Right lobe of liver (tissue), 6 donors: ENCODE measurements around the gene CRACDL. TPM values are rescaled to one million over a fixed set of nuclear protein-coding genes. Genes with fewer than 3 reads are reported as not detected.

ENCODE experiments used
- ATAC-seq, 4 donors: fragments of 200-7000 bp; cut with Tn5 transposase; one replicate each; pipeline ENCODE4 v1.9.1; 2020; ENCODE audit warnings: mild to moderate bottlenecking in 4 of 4, moderate library complexity in 4 of 4
- DNase-seq, 3 donors: peaks; one replicate each; pipeline ENCODE4 v3.0.0-alpha.2; 2020
- H3K27ac ChIP-seq, 3 donors: fragments of 200-600 bp; one replicate each; pipeline ENCODE4 v1.8.0; 2022
- H3K27me3 ChIP-seq, 2 donors: fragments of 200-600 bp; one replicate each; pipeline ENCODE4 v1.8.0; 2022
- H3K36me3 ChIP-seq, 4 donors: fragments of 200-600 bp; sonication (generic) in 1 of 4; one replicate each; pipeline versions ENCODE4 v1.5.1 to v1.8.0; 2017 to 2022; ENCODE audit warnings: control low read depth in 1 of 4
- H3K4me1 ChIP-seq, 4 donors: fragments of 200-600 bp; sonication (generic) in 1 of 4; one replicate each; pipeline versions ENCODE4 v1.5.1 to v1.8.0; 2017 to 2022; ENCODE audit warnings: control low read depth in 1 of 4
- H3K4me3 ChIP-seq, 3 donors: fragments of 200-600 bp; one replicate each; pipeline ENCODE4 v1.8.0; 2022
- H3K9me3 ChIP-seq, 4 donors: fragments of 200-600 bp; sonication (generic) in 1 of 4; one replicate each; pipeline versions ENCODE4 v1.5.1 to v1.8.0; 2017 to 2022; ENCODE audit warnings: control low read depth in 1 of 4
- CTCF ChIP-seq, 4 donors: fragments of 200-600 bp in 3 of 4; fragments of 450-650 bp in 1 of 4; IDR thresholded peaks; one replicate each; pipeline versions ENCODE4 v1.5.1 to v1.8.0; 2016 to 2022; ENCODE audit warnings: antibody characterized with exemption in 4 of 4, mild to moderate bottlenecking in 2 of 4
- POLR2A ChIP-seq: fragments of 450-650 bp; IDR thresholded peaks from one replicate; pipeline ENCODE4 v1.6.1; 2017; ENCODE audit warnings: antibody characterized with exemption, mild to moderate bottlenecking
- WGBS: methylation state at CpG from one replicate; pipeline ENCODE4 v1.1.6; 2018; ENCODE audit warnings: low coverage, low lambda C conversion rate; ENCODE audit not compliant: insufficient coverage; ENCODE audit errors: missing lambda C conversion rate; 5-methylcytosine and 5-hydroxymethylcytosine counted together
- intact Hi-C, 2 donors: fragments of 100-400 bp; cut with DNase I; formaldehyde crosslinking; loops; one replicate each; pipeline versions ENCODE4 v1.11.2 to v1.14.1; 2022
- total RNA-seq, 6 experiments: library from RNA; depleted of rRNA in 2 of 6; stranded (reverse); fragments of >200 nt in 2 of 6; fragmentation: NEBNext Ultra II Directional in 3 of 6; extraction: Animal tissue kit (Norgen Biotek cat#: 25700) in 3 of 6; gene quantifications; one replicate each; pipeline versions ENCODE4 v1.1.0 to v1.2.4, GENCODE V29; 2016 to 2023
- donor health status: DM: no; HTN: yes; CAD: no.
- donor health status: DM: no; HTN: no; CAD: no.
- donor health status: DM: no; HTN: no; CAD: no.
- donor health status: DM: no; HTN: yes; CAD: no.
- donor health status: DM: no; HTN: yes; CAD: no.

The CRACDL gene
- total RNA-seq, 6 experiments from 2014 or later, result 0.12 to 0.56 (median 0.32) TPM

GRCh38 chr2:98772536-98772935 lies 163.5 kb downstream of the CRACDL start:
- no peak for ATAC-seq
- 63% methylated on average over 8 of the region's 8 CpGs for WGBS
- H3K4me1 ChIP-seq, result no peaks in the 10 kb centered on the region
- no peak for TF ChIP-seq POLR2A
- TF ChIP-seq CTCF (IDR thresholded peaks at IDR 0.05), result no peak
- H3K27me3 ChIP-seq, result no peaks in the 10 kb centered on the region
- intact Hi-C loops, result no loop called here
- no peaks in the 10 kb centered on the region for H3K36me3 ChIP-seq
- H3K9me3 ChIP-seq, result no peaks in the 10 kb centered on the region
- H3K27ac ChIP-seq, result no peak overlapping the region
- DNase-seq, result no peak
- H3K4me3 ChIP-seq, result no peak overlapping the region

DNA sequence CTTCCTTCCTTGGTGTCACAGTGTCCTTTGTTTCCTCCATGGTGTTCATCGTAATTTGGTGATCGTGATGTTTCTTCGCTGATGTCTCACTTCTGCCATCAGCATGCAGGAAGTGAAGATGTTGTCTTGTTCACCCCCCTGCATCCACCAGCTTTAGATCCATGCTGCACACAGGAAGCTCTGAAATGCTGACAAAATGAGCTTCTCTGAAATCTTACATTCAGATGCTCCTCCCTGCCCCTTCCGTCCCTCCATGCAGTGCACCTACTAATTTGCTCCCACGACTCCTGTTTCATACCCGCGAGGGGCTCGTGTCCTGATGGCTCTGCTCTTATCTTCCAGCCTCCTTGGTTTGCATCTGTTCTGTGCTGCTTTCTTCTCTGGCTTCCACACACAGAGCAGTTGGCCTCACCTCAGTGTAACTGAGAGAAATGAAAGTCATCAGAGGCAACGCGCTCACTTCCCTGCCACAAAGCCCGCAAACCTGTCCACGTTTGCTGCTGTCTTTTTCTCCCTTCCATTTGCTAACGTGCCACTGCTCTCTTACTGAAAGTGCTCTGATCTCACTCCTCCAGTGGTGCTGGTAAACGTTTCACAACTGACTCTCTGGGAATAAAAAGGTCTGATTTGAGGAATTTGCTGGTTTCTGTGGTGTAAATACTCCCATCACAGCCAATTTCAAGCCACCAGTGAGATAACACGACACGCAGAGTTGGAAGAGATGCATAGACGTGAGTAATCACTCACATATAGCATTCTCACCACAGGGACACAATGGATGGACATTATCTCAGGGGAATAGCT lies 164.1 kb downstream of the CRACDL start:
- Histone ChIP-seq H3K4me1 (no peaks in the 10 kb centered on the region), H3K27me3 (no peaks in the 10 kb centered on the region), H3K4me3 (no peak overlapping the region), H3K27ac (no peak overlapping the region), H3K36me3 (no peaks in the 10 kb centered on the region), H3K9me3 (no peaks in the 10 kb centered on the region)
- TF ChIP-seq CTCF (IDR thresholded peaks at IDR 0.05), result no peak
- TF ChIP-seq POLR2A, result no peak
- intact Hi-C loops, result no loop called here
- 36% methylated on average over 17 of the region's 17 CpGs for WGBS
- ATAC-seq, result peak in 3 of 4 donors; percentile 12 to 37 (median 34)
- DNase-seq, result no peak

DNA sequence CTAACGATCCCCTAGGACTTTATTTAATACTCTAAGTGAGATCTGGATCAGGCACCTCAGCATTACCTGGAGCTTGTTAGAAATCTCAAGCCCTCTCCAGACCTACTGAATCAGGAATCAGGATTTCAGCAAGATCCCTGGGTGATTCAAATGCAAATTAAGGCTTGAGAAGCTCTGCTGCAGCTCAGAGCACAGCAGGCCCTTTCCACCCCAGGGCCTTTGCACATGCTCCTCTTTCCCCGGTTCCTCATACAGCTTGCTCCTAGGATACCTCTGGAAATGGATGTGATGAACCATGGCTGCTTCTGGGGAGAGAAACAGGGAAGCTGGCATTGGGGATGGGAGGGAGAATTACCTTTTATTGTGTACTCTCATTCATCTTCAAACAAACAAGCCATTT lies 164.8 kb downstream of the CRACDL start:
- no peak for DNase-seq
- Histone ChIP-seq H3K4me3 (no peak overlapping the region), H3K4me1 (no peaks in the 10 kb centered on the region), H3K27ac (no peak overlapping the region), H3K36me3 (no peaks in the 10 kb centered on the region), H3K9me3 (no peaks in the 10 kb centered on the region), H3K27me3 (no peaks in the 10 kb centered on the region)
- ATAC-seq, result no peak
- intact Hi-C loops, result no loop called here
- WGBS, result 66% methylated on average over 2 of the region's 2 CpGs
- no peak for TF ChIP-seq CTCF (IDR thresholded peaks at IDR 0.05)
- TF ChIP-seq POLR2A, result no peak

DNA sequence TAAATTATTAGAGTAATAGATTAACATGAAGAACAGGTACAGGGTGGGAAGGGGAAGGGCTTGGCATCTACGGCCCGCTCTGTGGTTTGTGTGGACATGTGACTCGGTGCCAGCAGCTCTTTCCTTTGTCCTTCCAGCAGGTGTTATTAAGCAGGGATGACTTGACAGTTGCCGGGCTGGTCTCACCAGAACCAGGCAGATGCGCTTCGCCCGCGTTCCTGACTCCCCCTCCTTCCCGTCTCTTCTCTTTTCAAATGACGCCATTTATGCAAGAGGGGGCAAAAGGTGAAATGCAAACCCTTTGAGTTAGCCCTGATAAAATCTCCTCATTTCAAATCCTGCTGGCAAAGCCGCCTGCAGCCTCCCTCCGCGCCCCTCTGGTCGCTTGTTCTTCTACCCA lies 166.2 kb downstream of the CRACDL start:
- no peaks in the 10 kb centered on the region for H3K27me3 ChIP-seq
- H3K4me3 ChIP-seq, result no peak overlapping the region
- H3K36me3 ChIP-seq, result no peaks in the 10 kb centered on the region
- no peaks in the 10 kb centered on the region for H3K4me1 ChIP-seq
- no peak overlapping the region for H3K27ac ChIP-seq
- no peaks in the 10 kb centered on the region for H3K9me3 ChIP-seq
- intact Hi-C loops, result no loop called here
- ATAC-seq (no peak), DNase-seq (no peak)
- 77% methylated on average over 10 of the region's 14 CpGs for WGBS
- no peak for TF ChIP-seq POLR2A
- no peak for TF ChIP-seq CTCF (IDR thresholded peaks at IDR 0.05)
